ENCODE measurements around the gene BMPR1B.

- TF ChIP-seq POLR2AphosphoS5 (IDR thresholded peaks at IDR 0.05; ENCODE audit: low read depth, low read length) (no peak), SIN3A (IDR thresholded peaks at IDR 0.05; ENCODE audit: borderline replicate concordance, insufficient read depth, low read length) (no peak), REST (IDR thresholded peaks at IDR 0.05; ENCODE audit: insufficient read depth in 1 of 2, low read depth in 2 of 2, low read length in 2 of 2) (no peak), TAF1 (IDR thresholded peaks at IDR 0.05; ENCODE audit: borderline replicate concordance, insufficient read depth, low read length) (no peak), FOXP2 (optimal IDR thresholded peaks at IDR 0.05; ENCODE audit: borderline replicate concordance, extremely low read depth, extremely low read length, insufficient read depth) (no peak)
Measured at GRCh38 chr4:94711635-94712034, 46.1 kb upstream of the BMPR1B start.

Measured in PFSK-1 (cell line).